Mammary microvascular endothelial cell (primary cell): ENCODE results near the gene ELP2. TPM values are rescaled to one million over a fixed set of nuclear protein-coding genes. Genes with fewer than 3 reads are reported as not detected.

Experiments used
- total RNA-seq: library from RNA; depleted of rRNA; stranded (reverse); fragments of >200 nt; gene quantifications from 2 replicates; pipeline ENCODE4 v1.2.3, GENCODE V29; 2015

Gene ELP2, protein sequence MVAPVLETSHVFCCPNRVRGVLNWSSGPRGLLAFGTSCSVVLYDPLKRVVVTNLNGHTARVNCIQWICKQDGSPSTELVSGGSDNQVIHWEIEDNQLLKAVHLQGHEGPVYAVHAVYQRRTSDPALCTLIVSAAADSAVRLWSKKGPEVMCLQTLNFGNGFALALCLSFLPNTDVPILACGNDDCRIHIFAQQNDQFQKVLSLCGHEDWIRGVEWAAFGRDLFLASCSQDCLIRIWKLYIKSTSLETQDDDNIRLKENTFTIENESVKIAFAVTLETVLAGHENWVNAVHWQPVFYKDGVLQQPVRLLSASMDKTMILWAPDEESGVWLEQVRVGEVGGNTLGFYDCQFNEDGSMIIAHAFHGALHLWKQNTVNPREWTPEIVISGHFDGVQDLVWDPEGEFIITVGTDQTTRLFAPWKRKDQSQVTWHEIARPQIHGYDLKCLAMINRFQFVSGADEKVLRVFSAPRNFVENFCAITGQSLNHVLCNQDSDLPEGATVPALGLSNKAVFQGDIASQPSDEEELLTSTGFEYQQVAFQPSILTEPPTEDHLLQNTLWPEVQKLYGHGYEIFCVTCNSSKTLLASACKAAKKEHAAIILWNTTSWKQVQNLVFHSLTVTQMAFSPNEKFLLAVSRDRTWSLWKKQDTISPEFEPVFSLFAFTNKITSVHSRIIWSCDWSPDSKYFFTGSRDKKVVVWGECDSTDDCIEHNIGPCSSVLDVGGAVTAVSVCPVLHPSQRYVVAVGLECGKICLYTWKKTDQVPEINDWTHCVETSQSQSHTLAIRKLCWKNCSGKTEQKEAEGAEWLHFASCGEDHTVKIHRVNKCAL
- 37.4 and 45.5 TPM in 2 replicates for total RNA-seq

DNA sequence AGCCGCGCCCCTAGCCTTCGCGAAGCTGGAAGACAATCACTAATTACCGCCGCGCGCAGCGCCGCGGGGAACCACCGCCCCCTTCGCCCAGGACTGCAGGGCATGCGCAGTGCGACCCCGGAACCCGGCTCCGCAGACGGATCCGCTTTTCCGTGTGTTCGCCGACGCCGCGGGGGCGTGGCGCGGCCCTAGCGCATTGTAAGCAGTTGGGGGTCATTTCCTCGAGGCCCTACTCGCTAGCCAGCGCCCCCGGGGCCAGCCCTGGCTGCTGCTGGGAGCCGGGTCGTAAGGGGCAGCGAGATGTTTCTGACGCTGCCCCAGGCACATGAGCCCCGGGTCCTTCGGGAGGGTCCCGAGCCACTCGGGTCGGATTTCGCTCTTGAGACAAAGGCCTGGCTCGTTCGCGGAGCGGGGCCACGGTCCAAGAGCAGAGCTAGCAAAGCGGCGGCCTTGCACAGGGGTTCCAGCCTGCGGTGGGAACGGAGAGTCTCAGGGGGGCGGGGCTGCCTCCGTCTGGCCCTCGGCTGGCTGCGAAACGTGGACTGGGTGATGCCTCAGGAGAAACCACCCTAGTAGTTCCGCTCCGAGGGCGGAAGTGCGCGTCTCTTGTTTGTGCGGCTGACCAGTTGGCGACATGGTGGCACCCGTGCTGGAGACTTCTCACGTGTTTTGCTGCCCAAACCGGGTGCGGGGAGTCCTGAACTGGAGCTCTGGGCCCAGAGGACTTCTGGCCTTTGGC lies at the start of gene ELP2, which contains the start of gene SLC39A6:
TSS of gene ELP2 (plus strand) at position 600 of the 739 bp plus-strand sequence. CDS start at position 635, 35 bp downstream.
TSS of gene SLC39A6 (minus strand) at position 41 of the 739 bp plus-strand sequence. CDS start 2,333 bp downstream, outside the sequence.

DNA sequence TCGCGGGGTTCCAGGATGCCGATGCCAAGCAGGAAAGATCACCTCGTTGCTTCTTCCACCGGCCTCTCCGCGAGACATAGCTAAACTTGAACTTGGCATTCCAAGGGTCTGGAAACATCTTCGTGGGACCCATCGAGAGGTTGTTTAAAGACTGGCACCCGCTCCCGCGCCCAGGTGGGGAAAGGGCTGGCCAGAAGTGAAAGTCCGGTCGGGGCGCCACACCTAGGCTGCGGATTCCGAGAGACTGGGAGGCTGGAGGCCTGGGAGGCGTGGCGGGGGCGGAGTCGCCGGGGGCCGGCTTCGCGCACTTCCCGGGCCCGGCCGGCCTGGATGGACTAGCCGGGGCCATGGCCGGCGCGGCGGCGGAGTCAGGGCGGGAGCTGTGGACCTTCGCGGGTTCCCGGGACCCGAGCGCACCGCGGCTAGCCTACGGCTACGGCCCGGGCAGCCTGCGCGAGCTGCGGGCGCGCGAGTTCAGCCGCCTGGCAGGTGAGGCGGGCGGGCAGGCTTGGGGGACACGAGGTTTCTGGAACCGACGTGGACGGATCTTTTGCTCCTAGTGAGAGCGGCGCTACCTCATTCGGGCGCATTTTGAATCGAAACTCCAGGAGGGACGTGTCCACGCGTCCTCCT lies 57.6 kb downstream of the ELP2 start, which contains the start of gene MOCOS:
TSS of gene MOCOS (plus strand) at position 305 of the 633 bp plus-strand sequence. CDS start at position 348, 43 bp downstream.

Other genes with a start within 250 kb of the ELP2 start
- 38.6 and 43.9 TPM in 2 replicates for gene RPRD1A, start 62.3 kb upstream of the ELP2 start, total RNA-seq
- gene SLC39A6, start 559 bp upstream of the ELP2 start, total RNA-seq: 8.1 and 8.3 TPM in 2 replicates
- 3.6 and 5.3 TPM in 2 replicates for gene MOCOS, start 57.6 kb downstream of the ELP2 start, total RNA-seq
- gene FHOD3, start 167.8 kb downstream of the ELP2 start, total RNA-seq: 0.05 TPM in 1 of 2 replicates, not detected in the other